ENCODE results near the gene ERFL. TPM values are rescaled to one million over a fixed set of nuclear protein-coding genes. Genes with fewer than 3 reads are reported as not detected.

ERFL gene
- total RNA-seq, 1 experiment from 2014 or later: 0.79 TPM

- TF ChIP-seq YY1 (IDR thresholded peaks at IDR 0.05; ENCODE audit: extremely low read depth, insufficient replicate concordance, low read depth, low read length) (no peak), ZNF274 (IDR thresholded peaks at IDR 0.05; ENCODE audit: low read depth, low read length) (no peak), RAD21 (IDR thresholded peaks at IDR 0.05; ENCODE audit: low read depth) (no peak), EGR1 (IDR thresholded peaks at IDR 0.05; ENCODE audit: low read depth) (no peak), JUND (IDR thresholded peaks at IDR 0.05) (no peak), EZH2 (IDR thresholded peaks at IDR 0.05) (no peak), ELF1 (IDR thresholded peaks at IDR 0.05; ENCODE audit: borderline replicate concordance, low read depth) (no peak)
Measured at GRCh38 chr19:41898235-41898634, 30.0 kb downstream of the ERFL start (continued).

- no peaks in the 10 kb centered on the region for H3K4me1 ChIP-seq (ENCODE audit: control insufficient read depth in 1 of 2, insufficient read depth in 2 of 2, low read length in 2 of 2)
- intact Hi-C loops (cut with micrococcal nuclease): no loop called here
- peaks cover 36 to 39% of the 10 kb centered on the region in 2 experiments; a peak in 3 of 4 replicates for H3K36me3 ChIP-seq (ENCODE audit: control insufficient read depth in 1 of 2, insufficient read depth in 2 of 2, low read length in 2 of 2)
- no peak overlapping the region for H2AFZ ChIP-seq (ENCODE audit: low read depth, low read length, poor library complexity, severe bottlenecking)
- no peak for DNase-seq (ENCODE audit: low read depth, low spot score)
- no peak for ATAC-seq
- no peaks in the 10 kb centered on the region for H3K27me3 ChIP-seq (ENCODE audit: insufficient read depth, low read length)
- no peaks in the 10 kb centered on the region for H4K20me1 ChIP-seq (ENCODE audit: insufficient read depth)
- no peaks in the 10 kb centered on the region for H3K9me3 ChIP-seq (ENCODE audit: control insufficient read depth in 1 of 2, insufficient read depth in 1 of 2, low read depth in 1 of 2, low read length in 2 of 2)
- no peak overlapping the region for H3K4me3 ChIP-seq (replicated peaks in 1 of 2; ENCODE audit: low read depth in 1 of 2, low read length in 2 of 2)
- no peak overlapping the region for H3K27ac ChIP-seq (ENCODE audit: low read depth, low read length)
- POLR2A ChIA-PET: no interaction called here
- H3K79me2 ChIP-seq (ENCODE audit: insufficient read depth, low read length): no peaks in the 10 kb centered on the region
- no peak overlapping the region for H3K9ac ChIP-seq (ENCODE audit: low read length)
- CTCF ChIA-PET: no interaction called here
- TF ChIP-seq CTCF (IDR thresholded peaks at IDR 0.05 in 2 of 3, conservative IDR thresholded peaks at IDR 0.05 in 1 of 3; ENCODE audit: borderline replicate concordance in 1 of 3, insufficient read depth in 1 of 3, low read depth in 2 of 3, low read length in 2 of 3): no peak
- TF ChIP-seq EZH2 (IDR thresholded peaks at IDR 0.05): no peak
- TF ChIP-seq REST (IDR thresholded peaks at IDR 0.05; ENCODE audit: low read depth): no peak
- no peak for TF ChIP-seq CEBPB (IDR thresholded peaks at IDR 0.05; ENCODE audit: low read depth)
- no peak for TF ChIP-seq EZH2phosphoT487 (IDR thresholded peaks at IDR 0.05; ENCODE audit: borderline replicate concordance)
- no peak for TF ChIP-seq POLR2A (IDR thresholded peaks at IDR 0.05; ENCODE audit: borderline replicate concordance, extremely low read depth, insufficient read depth, insufficient read length)
- TF ChIP-seq TCF7L2 (IDR thresholded peaks at IDR 0.05; ENCODE audit: borderline replicate concordance, extremely low read depth, insufficient read depth, insufficient read length): no peak
- TF ChIP-seq POLR2AphosphoS5 (IDR thresholded peaks at IDR 0.05; ENCODE audit: low read depth, low read length): no peak
- no peak for TF ChIP-seq RAD21 (IDR thresholded peaks at IDR 0.05; ENCODE audit: low read depth)
- TF ChIP-seq MAX (IDR thresholded peaks at IDR 0.05): no peak
- TF ChIP-seq ATF3 (IDR thresholded peaks at IDR 0.05): no peak
- no peak for TF ChIP-seq YY1 (IDR thresholded peaks at IDR 0.05; ENCODE audit: extremely low read depth, insufficient replicate concordance, low read depth, low read length)
- no peak for TF ChIP-seq SRF (IDR thresholded peaks at IDR 0.05; ENCODE audit: low read depth)
- TF ChIP-seq SIN3A (IDR thresholded peaks at IDR 0.05; ENCODE audit: low read depth): no peak
- no peak for TF ChIP-seq ZFX (IDR thresholded peaks at IDR 0.05)
- TF ChIP-seq FOSL1 (IDR thresholded peaks at IDR 0.05; ENCODE audit: low read depth): no peak
- TF ChIP-seq EGR1 (IDR thresholded peaks at IDR 0.05; ENCODE audit: low read depth): no peak
- RAD21 ChIA-PET (ENCODE audit: low non-redundant PET in 1 of 2, low total read pairs in 2 of 2, uncharacterized antibody in 2 of 2, unreplicated experiment in 2 of 2): no interaction called here
- no peaks in the 10 kb centered on the region for H3K9me2 ChIP-seq (ENCODE audit: insufficient read depth)
- no peak overlapping the region for H3K4me2 ChIP-seq (ENCODE audit: low read length)
- no TSS peak for BruUV-seq (replicated peaks)
Measured at GRCh38 chr19:41897820-41898219, 30.4 kb downstream of the ERFL start.

Data from HCT116 (cell line).